GM20431 (cell line): ENCODE data around the gene HSD17B8.

ENCODE experiments used
- in situ Hi-C: fragments of 300-500 bp; cut with MseI, MboI; formaldehyde crosslinking; loops from one replicate; pipeline ENCODE4 v1.15.0; 2020; ENCODE audit warnings: low sequenced_read_pairs; ENCODE audit not compliant: unreplicated experiment

HSD17B8 gene

GRCh38 chr6:33203443-33204164 is 851 bp upstream of the HSD17B8 start:
- in situ Hi-C loops, result no loop called here

GRCh38 chr6:33204165-33204414 is 365 bp upstream of the HSD17B8 start:
- in situ Hi-C loops, result no loop called here

GRCh38 chr6:33205191-33206026 is 954 bp downstream of the HSD17B8 start:
- in situ Hi-C loops, result no loop called here

- in situ Hi-C loops, result no loop called here
These were observed 1.8 kb downstream of the HSD17B8 start for GRCh38 chr6:33206027-33206863.

GRCh38 chr6:33206864-33207551 is 2.6 kb downstream of the HSD17B8 start:
- in situ Hi-C loops, result no loop called here

- in situ Hi-C loops, result no loop called here
These were observed 3.2 kb downstream of the HSD17B8 start for GRCh38 chr6:33207552-33208090.

- in situ Hi-C loops, result no loop called here
These were observed 3.9 kb downstream of the HSD17B8 start, which contains the start of gene RING1 for GRCh38 chr6:33208091-33208967. Gene RING1 (plus strand): TSS chr6:33208500. CDS start chr6:33208823, 323 bp downstream.

- in situ Hi-C loops, result no loop called here
These were observed 5.4 kb downstream of the HSD17B8 start for GRCh38 chr6:33209856-33210255.

- in situ Hi-C loops, result no loop called here
These were observed 6.7 kb downstream of the HSD17B8 start for GRCh38 chr6:33211136-33211535.

- in situ Hi-C loops, result no loop called here
These were observed 7.4 kb downstream of the HSD17B8 start for GRCh38 chr6:33211666-33212422.

- in situ Hi-C loops, result no loop called here
These were observed 8.4 kb downstream of the HSD17B8 start for GRCh38 chr6:33212857-33213165.

- in situ Hi-C loops, result no loop called here
These were observed 8.9 kb downstream of the HSD17B8 start for GRCh38 chr6:33213166-33213988.

GRCh38 chr6:33213989-33214335 is 9.5 kb downstream of the HSD17B8 start:
- in situ Hi-C loops, result no loop called here

GRCh38 chr6:33215271-33216116 is 11.0 kb downstream of the HSD17B8 start:
- in situ Hi-C loops, result no loop called here

- in situ Hi-C loops, result no loop called here
These were observed 11.7 kb downstream of the HSD17B8 start for GRCh38 chr6:33216117-33216649.

- in situ Hi-C loops, result no loop called here
These were observed 12.8 kb downstream of the HSD17B8 start for GRCh38 chr6:33217246-33217645.

- in situ Hi-C loops, result no loop called here
These were observed 13.2 kb downstream of the HSD17B8 start for GRCh38 chr6:33217681-33218080.
